ENCODE data around the gene FREM2. TPM values are rescaled to one million over a fixed set of nuclear protein-coding genes. Genes with fewer than 3 reads are reported as not detected.

The FREM2 gene
- polyA plus RNA-seq, 3 donors from 2014 or later: not detected

DNA sequence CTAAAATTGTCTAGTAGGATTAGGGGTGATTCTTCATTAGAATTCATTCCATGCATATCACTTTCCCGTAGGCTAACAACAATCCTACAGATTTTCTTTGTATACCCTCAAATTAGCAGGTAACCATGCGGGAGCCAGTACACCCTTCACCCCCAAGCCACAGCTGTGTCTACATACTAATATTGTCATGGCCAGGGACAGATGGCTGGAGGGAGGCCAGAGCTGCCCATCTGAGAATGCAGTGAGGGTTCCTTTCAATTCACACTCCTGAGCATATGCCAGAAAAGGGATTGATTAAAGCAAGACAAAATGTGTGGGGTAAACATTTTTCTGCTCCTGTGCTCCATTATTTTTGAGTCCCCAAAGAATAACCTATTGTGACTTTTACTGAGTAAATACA, 68.9 kb downstream of the FREM2 start:
- Mint-ChIP-seq H3K9me3 (peaks cover 0 to 9% (median 3%) of the 10 kb centered on the region in 6 donors), H3K4me3 (no peak overlapping the region), H3K27ac (no peak overlapping the region), H3K4me1 (no peaks in the 10 kb centered on the region), H3K36me3 (no peaks in the 10 kb centered on the region), H3K27me3 (ENCODE audit: low read depth in 3 of 3) (peaks cover 0 to 4% (median 1%) of the 10 kb centered on the region in 3 donors)
- DNase-seq: no peak

DNA sequence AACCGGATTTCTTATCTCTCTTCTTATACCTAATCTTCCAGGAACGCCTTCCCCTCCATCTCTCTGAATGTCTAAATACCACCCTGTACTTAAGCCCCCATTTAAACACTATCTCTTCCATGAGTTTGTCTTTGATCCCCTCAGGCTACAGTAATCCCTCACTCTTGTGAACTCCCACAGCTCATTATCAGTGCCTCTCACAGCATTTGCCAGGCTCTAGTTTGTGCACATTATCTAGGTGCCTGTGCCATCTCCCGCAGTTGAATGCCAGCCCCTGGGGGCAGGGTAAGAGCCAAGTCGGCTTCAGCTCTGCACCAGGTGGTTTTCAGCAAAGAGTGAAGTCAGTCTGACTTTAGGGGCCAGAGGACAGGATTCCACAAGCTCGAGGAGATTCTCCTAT, 71.4 kb downstream of the FREM2 start:
- peaks cover 0 to 9% (median 3%) of the 10 kb centered on the region in 6 donors for H3K9me3 Mint-ChIP-seq
- H3K27me3 Mint-ChIP-seq (ENCODE audit: low read depth in 3 of 3): peaks cover 0 to 2% (median 1%) of the 10 kb centered on the region in 3 donors
- H3K4me3 Mint-ChIP-seq: no peak overlapping the region
- DNase-seq: no peak
- no peaks in the 10 kb centered on the region for H3K4me1 Mint-ChIP-seq
- H3K36me3 Mint-ChIP-seq: peaks cover 0 to 3% (median 0%) of the 10 kb centered on the region in 3 donors
- H3K27ac Mint-ChIP-seq: no peak overlapping the region

DNA sequence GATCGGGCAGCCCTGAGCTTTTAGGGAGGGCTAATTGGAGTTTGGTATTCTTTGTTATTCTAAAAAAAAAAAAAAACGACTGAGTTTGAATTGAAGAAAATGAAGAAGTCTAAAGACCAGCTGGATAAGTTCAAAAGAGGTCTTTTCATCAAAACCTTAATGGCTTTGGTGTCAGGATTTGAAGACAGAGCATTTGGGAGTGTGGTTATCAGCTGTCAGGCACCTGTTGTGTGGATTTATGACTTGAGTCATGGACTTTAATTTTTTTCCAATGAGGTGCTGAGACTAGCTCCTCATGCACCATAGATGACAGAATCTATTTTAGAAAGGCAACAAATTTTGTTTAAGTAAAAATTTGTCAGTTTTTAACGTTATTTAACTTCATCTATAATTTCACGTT, 72.5 kb downstream of the FREM2 start:
- Mint-ChIP-seq H3K27me3 (ENCODE audit: low read depth in 3 of 3) (peaks cover 0 to 2% (median 1%) of the 10 kb centered on the region in 3 donors), H3K27ac (no peak overlapping the region), H3K9me3 (peaks cover 0 to 10% (median 3%) of the 10 kb centered on the region in 6 donors), H3K4me3 (no peak overlapping the region), H3K36me3 (peaks cover 0 to 3% (median 0%) of the 10 kb centered on the region in 3 donors), H3K4me1 (no peaks in the 10 kb centered on the region)
- no peak for DNase-seq

DNA sequence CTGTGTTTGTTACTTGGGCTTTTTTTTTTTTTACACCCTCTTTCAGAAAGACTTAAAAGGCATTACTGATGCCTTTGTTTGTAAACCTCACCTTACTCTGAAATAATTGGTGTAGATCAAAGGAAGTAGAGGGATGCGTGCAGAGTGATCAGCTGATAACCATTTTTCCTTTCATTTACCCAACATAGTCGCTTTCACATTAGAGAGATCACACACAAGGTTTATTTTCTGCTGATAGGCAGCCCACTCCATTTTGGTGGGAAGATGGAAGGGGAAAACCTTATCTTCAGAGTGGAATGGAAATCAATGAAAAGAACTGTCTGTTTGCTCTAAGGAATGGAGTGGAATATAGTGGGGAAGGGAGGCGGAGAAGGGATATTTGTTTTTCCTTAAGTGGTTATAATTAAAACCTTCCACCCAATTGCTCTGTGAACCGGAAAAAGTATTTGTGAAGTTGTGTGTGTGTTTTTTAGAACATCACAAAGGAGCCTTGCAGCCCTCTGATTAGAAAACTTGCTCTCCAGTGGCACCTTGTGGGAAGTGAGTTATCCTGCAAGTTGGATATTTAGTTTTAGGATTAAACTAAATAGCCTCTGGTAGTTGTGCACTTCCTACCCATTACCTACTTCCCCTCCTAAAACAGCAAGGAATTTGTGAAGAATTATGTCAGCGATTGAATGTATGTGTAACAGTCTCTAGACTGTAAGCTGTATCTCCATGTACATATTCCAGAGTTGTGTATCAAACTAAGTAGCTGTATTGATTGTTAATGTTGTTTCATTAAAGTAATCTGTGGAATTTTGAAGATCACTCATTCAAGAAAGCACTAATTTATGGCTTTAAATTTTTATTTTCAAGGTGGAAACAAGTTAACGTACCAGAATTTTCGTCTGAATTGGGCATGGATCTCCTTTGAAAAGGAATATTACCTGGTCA, 76.8 kb downstream of the FREM2 start:
- no peak overlapping the region for H3K27ac Mint-ChIP-seq
- peaks cover 0 to 2% (median 1%) of the 10 kb centered on the region in 3 donors for H3K27me3 Mint-ChIP-seq (ENCODE audit: low read depth in 3 of 3)
- H3K4me3 Mint-ChIP-seq: no peak overlapping the region
- no peak for DNase-seq
- H3K4me1 Mint-ChIP-seq: no peaks in the 10 kb centered on the region
- peaks cover 0 to 3% (median 0%) of the 10 kb centered on the region in 3 donors for H3K36me3 Mint-ChIP-seq
- H3K9me3 Mint-ChIP-seq: peaks cover 0 to 4% (median 0%) of the 10 kb centered on the region in 6 donors

DNA sequence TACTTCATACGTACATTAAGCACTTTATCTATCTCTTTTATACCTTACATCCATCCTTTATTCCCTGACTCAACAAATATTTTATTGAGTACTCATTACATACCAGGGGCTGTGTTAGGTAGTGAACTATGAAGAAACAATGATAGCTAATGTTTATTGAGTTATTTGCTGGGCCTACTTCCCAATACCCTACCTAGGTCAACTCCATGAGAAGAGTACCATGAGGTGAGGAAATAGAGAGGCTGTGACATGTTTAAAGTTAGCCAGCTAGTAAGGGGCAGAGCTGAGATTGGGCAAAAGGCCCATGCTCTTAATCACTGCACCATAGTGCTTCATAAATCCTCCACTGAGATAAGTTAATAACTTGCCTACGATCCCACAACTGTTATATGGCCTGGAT, 79.9 kb downstream of the FREM2 start:
- no peak overlapping the region for H3K27ac Mint-ChIP-seq
- H3K27me3 Mint-ChIP-seq (ENCODE audit: low read depth in 3 of 3): peaks cover 0 to 1% (median 0%) of the 10 kb centered on the region in 3 donors
- no peak for DNase-seq
- peaks cover 0 to 5% (median 0%) of the 10 kb centered on the region in 6 donors for H3K9me3 Mint-ChIP-seq
- no peaks in the 10 kb centered on the region for H3K36me3 Mint-ChIP-seq
- no peaks in the 10 kb centered on the region for H3K4me1 Mint-ChIP-seq
- no peak overlapping the region for H3K4me3 Mint-ChIP-seq

DNA sequence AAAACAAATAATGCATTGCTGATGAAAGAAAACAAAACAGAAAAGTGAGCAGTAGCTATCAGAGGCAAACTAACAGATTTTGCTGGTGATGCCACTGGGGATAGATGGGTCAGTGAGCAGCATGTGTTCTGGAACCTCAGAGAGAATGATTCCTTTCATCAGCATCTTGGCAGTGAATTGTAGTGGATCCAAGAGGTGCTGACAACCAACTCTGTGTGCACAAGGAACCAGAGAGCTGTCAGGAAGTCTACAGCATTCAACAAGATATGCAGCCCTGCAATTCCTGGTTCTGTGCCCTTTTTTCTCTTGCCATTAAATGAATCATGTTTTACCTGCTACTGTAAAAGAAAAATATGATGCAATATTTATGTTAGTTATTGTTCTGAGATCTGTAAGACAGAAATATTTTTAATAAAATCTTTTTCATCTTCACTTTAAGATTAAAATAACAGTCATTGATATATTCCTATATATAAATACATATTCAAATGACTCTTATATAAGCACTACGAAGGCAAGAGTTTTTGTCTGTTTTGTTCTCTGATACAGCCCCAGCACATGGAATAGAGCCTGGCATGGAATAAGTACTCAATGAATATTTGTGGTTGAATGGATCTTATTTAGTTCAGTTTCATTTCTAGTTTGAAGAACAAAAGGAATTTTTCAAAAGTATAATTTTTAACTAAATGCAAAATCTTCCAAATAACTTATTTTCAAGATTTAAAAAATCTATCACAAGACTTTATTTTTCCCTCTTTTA, 80.8 kb downstream of the FREM2 start:
- peaks cover 0 to 5% (median 0%) of the 10 kb centered on the region in 6 donors for H3K9me3 Mint-ChIP-seq
- no peaks in the 10 kb centered on the region for H3K4me1 Mint-ChIP-seq
- H3K4me3 Mint-ChIP-seq: no peak overlapping the region
- peaks cover 0 to 1% (median 0%) of the 10 kb centered on the region in 3 donors for H3K27me3 Mint-ChIP-seq (ENCODE audit: low read depth in 3 of 3)
- no peaks in the 10 kb centered on the region for H3K36me3 Mint-ChIP-seq
- H3K27ac Mint-ChIP-seq: no peak overlapping the region
- no peak for DNase-seq

DNA sequence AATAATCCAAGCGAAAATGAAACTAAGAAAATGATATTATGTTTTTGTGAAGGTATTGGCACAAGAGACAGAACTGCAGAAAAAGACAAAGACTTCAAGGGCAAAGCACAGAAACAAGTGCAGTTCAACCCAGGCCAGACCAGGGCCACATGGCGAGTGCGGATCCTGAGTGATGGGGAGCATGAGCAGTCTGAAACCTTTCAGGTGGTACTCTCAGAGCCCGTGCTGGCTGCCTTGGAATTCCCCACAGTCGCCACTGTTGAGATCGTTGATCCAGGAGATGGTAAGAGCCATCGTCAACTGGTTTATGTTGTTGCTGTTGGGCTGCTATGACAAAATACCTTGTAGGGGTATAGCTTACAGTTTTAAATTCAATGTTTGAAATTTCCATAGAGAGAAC, 82.6 kb downstream of the FREM2 start:
- DNase-seq: no peak
- no peaks in the 10 kb centered on the region for H3K4me1 Mint-ChIP-seq
- H3K4me3 Mint-ChIP-seq: no peak overlapping the region
- no peaks in the 10 kb centered on the region for H3K36me3 Mint-ChIP-seq
- H3K27ac Mint-ChIP-seq: peak overlapping the region in 1 of 6 donors; percentile 5
- peaks cover 0 to 5% (median 1%) of the 10 kb centered on the region in 6 donors for H3K9me3 Mint-ChIP-seq
- peaks cover 0 to 1% (median 0%) of the 10 kb centered on the region in 3 donors for H3K27me3 Mint-ChIP-seq (ENCODE audit: low read depth in 3 of 3)

DNA sequence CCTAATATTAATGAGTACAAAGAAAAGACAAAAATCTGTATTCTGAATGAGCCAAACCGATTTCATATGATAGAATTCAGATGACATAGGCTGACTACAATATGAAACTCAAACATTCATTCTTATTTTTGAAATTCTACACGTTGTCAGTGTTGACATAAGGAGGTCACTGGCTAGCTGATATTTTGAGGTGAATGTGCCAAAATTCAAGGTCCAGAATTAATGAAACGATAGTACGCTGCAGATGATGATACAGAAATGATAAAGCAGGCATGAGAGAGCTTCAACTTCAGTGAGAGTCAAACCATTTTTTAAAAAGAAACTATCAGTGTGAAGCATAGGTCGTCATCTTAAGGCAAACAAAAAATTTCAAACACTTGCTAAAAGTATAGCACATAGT, 88.2 kb downstream of the FREM2 start:
- no peaks in the 10 kb centered on the region for H3K4me1 Mint-ChIP-seq
- H3K27ac Mint-ChIP-seq: no peak overlapping the region
- peaks cover 3 to 4% (median 3%) of the 10 kb centered on the region in 3 donors for H3K27me3 Mint-ChIP-seq (ENCODE audit: low read depth in 3 of 3)
- H3K36me3 Mint-ChIP-seq: no peaks in the 10 kb centered on the region
- DNase-seq: no peak
- H3K9me3 Mint-ChIP-seq: peaks cover 0 to 7% (median 4%) of the 10 kb centered on the region in 6 donors
- H3K4me3 Mint-ChIP-seq: no peak overlapping the region

DNA sequence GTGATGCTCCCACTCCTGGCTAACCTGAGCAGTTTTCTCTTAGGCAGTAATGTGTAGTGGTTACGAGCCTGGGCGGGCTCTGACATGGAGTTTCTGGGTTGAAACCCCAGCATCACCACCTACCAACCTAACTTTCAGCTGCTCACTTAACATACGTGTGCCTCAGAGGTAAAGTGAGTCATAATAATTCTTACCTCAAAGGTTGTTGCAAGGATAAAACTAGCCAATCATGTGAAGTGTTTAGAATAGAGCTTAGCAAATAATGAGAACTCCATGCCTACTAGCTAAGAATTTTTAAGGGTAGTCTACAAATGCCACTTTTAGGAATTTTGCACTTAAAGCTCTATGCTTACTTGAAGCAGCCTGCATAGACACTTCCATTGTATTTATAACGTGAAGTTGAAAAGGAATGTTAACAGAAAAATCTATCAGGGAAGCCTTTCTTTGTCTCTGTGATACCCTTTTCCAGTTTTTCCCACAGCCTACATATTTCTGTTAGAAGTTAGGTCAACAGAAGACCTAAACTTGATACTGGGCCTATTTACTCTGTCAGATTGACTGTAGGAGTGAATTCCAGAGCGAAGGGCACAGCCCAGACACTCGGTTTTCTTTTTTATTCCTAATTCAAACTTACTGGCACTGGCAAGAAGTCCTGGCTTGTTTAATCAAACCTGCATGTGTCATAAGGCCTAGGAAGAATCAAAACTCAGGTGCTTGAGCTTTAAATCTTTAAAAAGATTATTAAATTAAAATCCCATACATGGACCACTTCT, 90.7 kb downstream of the FREM2 start:
- peaks cover 3 to 13% (median 8%) of the 10 kb centered on the region in 6 donors for H3K9me3 Mint-ChIP-seq
- H3K36me3 Mint-ChIP-seq: no peaks in the 10 kb centered on the region
- no peaks in the 10 kb centered on the region for H3K4me1 Mint-ChIP-seq
- no peak overlapping the region for H3K4me3 Mint-ChIP-seq
- no peak for DNase-seq
- H3K27ac Mint-ChIP-seq: no peak overlapping the region
- H3K27me3 Mint-ChIP-seq (ENCODE audit: low read depth in 3 of 3): peaks cover 3 to 4% (median 3%) of the 10 kb centered on the region in 3 donors

DNA sequence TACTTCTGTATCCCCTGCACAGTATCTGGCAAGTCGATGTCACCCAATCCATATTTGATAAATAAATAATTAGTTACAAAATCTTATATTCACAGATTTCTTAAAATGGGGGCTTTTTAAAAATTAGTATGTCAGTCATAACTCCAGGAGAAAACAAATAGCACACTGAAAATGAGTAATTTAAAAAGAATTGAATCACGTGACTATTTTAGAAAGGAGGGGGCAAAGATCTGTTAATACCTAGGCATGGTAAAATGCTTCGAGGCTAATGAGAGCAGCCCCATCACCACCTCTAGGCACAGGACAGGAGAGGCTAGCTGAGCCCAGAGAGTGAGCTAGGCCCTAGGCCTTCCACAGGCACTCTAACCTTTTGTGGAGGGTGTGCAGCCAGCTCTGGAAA, 94.7 kb downstream of the FREM2 start:
- H3K9me3 Mint-ChIP-seq: peaks cover 0 to 22% (median 6%) of the 10 kb centered on the region in 6 donors
- no peaks in the 10 kb centered on the region for H3K36me3 Mint-ChIP-seq
- no peak overlapping the region for H3K4me3 Mint-ChIP-seq
- no peak for DNase-seq
- H3K27ac Mint-ChIP-seq: no peak overlapping the region
- H3K27me3 Mint-ChIP-seq (ENCODE audit: low read depth in 3 of 3): peaks cover 3 to 5% (median 3%) of the 10 kb centered on the region in 3 donors
- no peaks in the 10 kb centered on the region for H3K4me1 Mint-ChIP-seq

DNA sequence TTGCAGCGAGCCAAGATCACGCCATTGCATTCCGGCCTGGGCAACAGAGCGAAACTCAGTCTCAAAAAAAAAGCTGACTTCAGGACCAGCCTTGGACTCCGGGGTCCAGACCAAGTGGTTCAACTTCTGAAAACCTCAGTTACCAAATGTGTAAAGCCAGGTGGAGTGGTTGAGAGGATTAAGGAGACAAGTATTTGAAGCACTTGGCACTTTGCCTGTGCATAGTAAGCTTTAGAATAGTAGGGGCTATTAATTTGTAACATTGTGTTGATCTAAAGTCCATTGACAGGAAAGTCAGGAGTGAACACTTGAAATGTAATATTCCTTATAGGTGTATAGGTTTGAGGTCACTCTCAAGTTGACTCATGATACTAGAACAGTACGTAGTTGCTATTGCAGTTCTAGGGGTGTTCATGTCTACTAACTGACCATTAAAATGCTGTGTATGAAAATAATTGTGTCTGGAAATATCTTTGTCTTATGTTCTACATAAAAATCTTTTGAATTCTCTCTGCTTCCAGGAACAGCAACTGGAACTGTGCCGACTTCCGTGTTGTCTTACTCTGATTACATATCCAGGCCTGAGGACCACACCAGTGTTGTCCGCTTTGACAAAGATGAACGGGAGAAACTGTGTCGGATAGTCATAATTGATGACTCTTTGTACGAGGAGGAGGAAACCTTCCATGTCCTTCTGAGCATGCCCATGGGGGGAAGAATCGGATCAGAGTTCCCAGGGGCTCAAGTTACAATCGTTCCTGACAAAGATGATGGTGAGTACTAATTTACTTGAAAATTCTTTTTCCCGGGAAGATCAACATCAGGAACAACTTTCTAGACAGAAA, 97.4 kb downstream of the FREM2 start:
- Mint-ChIP-seq H3K27ac (no peak overlapping the region), H3K4me1 (no peaks in the 10 kb centered on the region), H3K27me3 (ENCODE audit: low read depth in 3 of 3) (peaks cover 0 to 4% (median 3%) of the 10 kb centered on the region in 3 donors)

DNA sequence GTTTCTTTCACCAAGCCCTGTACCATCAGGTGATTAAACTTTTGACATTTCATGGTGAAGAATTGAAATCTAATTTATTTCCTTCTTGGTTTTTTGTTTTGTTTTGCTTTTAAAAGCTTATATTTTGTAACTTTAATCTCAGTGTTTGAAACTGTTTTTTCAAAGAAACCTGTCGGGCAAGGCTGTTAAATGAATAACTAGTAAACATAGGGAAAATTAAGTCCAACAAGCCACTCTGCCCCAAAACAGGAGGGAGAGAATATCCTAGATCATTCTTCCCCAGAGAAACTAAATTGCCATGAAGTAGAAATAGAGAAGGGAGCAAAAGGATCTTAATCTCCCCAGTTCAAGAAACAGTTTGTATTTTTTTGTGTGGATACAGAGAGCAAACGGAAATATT, 98.2 kb downstream of the FREM2 start:
- Mint-ChIP-seq H3K36me3 (no peaks in the 10 kb centered on the region), H3K4me3 (no peak overlapping the region), H3K9me3 (peaks cover 0 to 21% (median 4%) of the 10 kb centered on the region in 6 donors), H3K27me3 (ENCODE audit: low read depth in 3 of 3) (peaks cover 0 to 4% (median 0%) of the 10 kb centered on the region in 3 donors), H3K27ac (no peak overlapping the region), H3K4me1 (no peaks in the 10 kb centered on the region)
- no peak for DNase-seq

More for the DNA sequence above, 97.4 kb downstream of the FREM2 start:
- Mint-ChIP-seq H3K4me3 (no peak overlapping the region), H3K9me3 (peaks cover 0 to 27% (median 7%) of the 10 kb centered on the region in 6 donors), H3K36me3 (no peaks in the 10 kb centered on the region)
- DNase-seq: no peak
